Measurements from ENCODE around the gene RHBDF2. TPM values are rescaled to one million over a fixed set of nuclear protein-coding genes. Genes with fewer than 3 reads are reported as not detected.

The RHBDF2 gene
- total and polyA plus RNA-seq, 8 donors, result 4.6 to 175 (median 21.0) TPM

- Histone ChIP-seq H3K27me3 (peaks cover 0 to 36% (median 2%) of the 10 kb centered on the region in 3 donors), H3K4me3 (no peak overlapping the region), H3K27ac (peak overlapping the region in 1 of 5 donors; percentile 52), H3K9me3 (no peaks in the 10 kb centered on the region), H3K36me3 (no peaks in the 10 kb centered on the region), H3K4me1 (peaks cover 39 to 71% (median 63%) of the 10 kb centered on the region in 4 donors)
- 30 to 58% (median 40%) methylated on average over 7 to 13 of the region's 13 CpGs for WGBS, 5 donors
- TF ChIP-seq CTCF (IDR thresholded peaks at IDR 0.05) (no peak), EP300 (IDR thresholded peaks at IDR 0.05) (no peak), POLR2AphosphoS5 (IDR thresholded peaks at IDR 0.05) (no peak), POLR2A (IDR thresholded peaks at IDR 0.05) (no peak)
- intact Hi-C loops (cut with DNase I; ENCODE audit: low total_unique reads), result no loop called here
- no peak for DNase-seq
These were observed 44.8 kb upstream of the RHBDF2 start for GRCh38 chr17:76545918-76546555.

- Histone ChIP-seq H3K4me1 (peaks cover 43 to 77% (median 66%) of the 10 kb centered on the region in 4 donors), H3K4me3 (no peak overlapping the region)
- WGBS, 5 donors, result 64 to 77% (median 69%) methylated on average over 19 to 24 of the region's 24 CpGs
These were observed 43.5 kb upstream of the RHBDF2 start for GRCh38 chr17:76544546-76545365.

GRCh38 chr17:76543826-76544545 lies 42.8 kb upstream of the RHBDF2 start:
- H3K27me3 ChIP-seq, result peaks cover 0 to 48% (median 5%) of the 10 kb centered on the region in 3 donors
- H3K9me3 ChIP-seq, result no peaks in the 10 kb centered on the region
- H3K4me3 ChIP-seq, result no peak overlapping the region
- H3K27ac ChIP-seq, result peak overlapping the region in 3 of 5 donors; percentile 29 to 43 (median 38)
- H3K36me3 ChIP-seq, result no peaks in the 10 kb centered on the region
- peaks cover 43 to 76% (median 64%) of the 10 kb centered on the region in 4 donors for H3K4me1 ChIP-seq
- intact Hi-C loops (cut with DNase I; ENCODE audit: low total_unique reads), result no loop called here
- peak in 1 of 2 donors; percentile 62 for DNase-seq
- WGBS, 5 donors, result 43 to 61% (median 55%) methylated on average over 15 to 22 of the region's 22 CpGs
- TF ChIP-seq CTCF (IDR thresholded peaks at IDR 0.05), result no peak
- TF ChIP-seq POLR2A (IDR thresholded peaks at IDR 0.05), result no peak
- no peak for TF ChIP-seq EP300 (IDR thresholded peaks at IDR 0.05)
- TF ChIP-seq POLR2AphosphoS5 (IDR thresholded peaks at IDR 0.05), result no peak

More at GRCh38 chr17:76544546-76545365, 43.5 kb upstream of the RHBDF2 start:
- peak overlapping the region in 4 of 5 donors; percentile 29 to 43 (median 34) for H3K27ac ChIP-seq
- peaks cover 0 to 41% (median 2%) of the 10 kb centered on the region in 3 donors for H3K27me3 ChIP-seq
- H3K9me3 ChIP-seq, result no peaks in the 10 kb centered on the region
- H3K36me3 ChIP-seq, result no peaks in the 10 kb centered on the region
- TF ChIP-seq POLR2AphosphoS5 (IDR thresholded peaks at IDR 0.05) (no peak), POLR2A (IDR thresholded peaks at IDR 0.05) (no peak), CTCF (IDR thresholded peaks at IDR 0.05) (no peak), EP300 (IDR thresholded peaks at IDR 0.05) (no peak)
- DNase-seq, result no peak
- intact Hi-C loops (cut with DNase I; ENCODE audit: low total_unique reads), result no loop called here

- intact Hi-C loops (cut with DNase I; ENCODE audit: low total_unique reads), result no loop called here
- Histone ChIP-seq H3K36me3 (no peaks in the 10 kb centered on the region), H3K27me3 (peaks cover 0 to 54% (median 10%) of the 10 kb centered on the region in 3 donors), H3K27ac (no peak overlapping the region), H3K9me3 (no peaks in the 10 kb centered on the region), H3K4me3 (no peak overlapping the region), H3K4me1 (peaks cover 43 to 73% (median 64%) of the 10 kb centered on the region in 4 donors)
- 76 to 89% (median 79%) methylated on average over 6 of the region's 6 CpGs for WGBS, 5 donors
- no peak for DNase-seq
- TF ChIP-seq EP300 (IDR thresholded peaks at IDR 0.05) (no peak), POLR2A (IDR thresholded peaks at IDR 0.05) (no peak), CTCF (IDR thresholded peaks at IDR 0.05) (no peak), POLR2AphosphoS5 (IDR thresholded peaks at IDR 0.05) (no peak)
These were observed 42.2 kb upstream of the RHBDF2 start for GRCh38 chr17:76543482-76543825.

Measured in stomach (tissue), 9 donors.